Progenitor cell of endocrine pancreas (in vitro differentiated cells): ENCODE measurements around the gene RFFL. TPM values are rescaled to one million over a fixed set of nuclear protein-coding genes. Genes with fewer than 3 reads are reported as not detected.
"Not testable (repeated sequence)": the region's sequence is repeated elsewhere in the genome, so short reads cannot be mapped to it uniquely, and the experiment has no call there.

Source experiments
- DNase-seq: peaks from one replicate; pipeline ENCODE4 v3.0.0; 2021; ENCODE audit warnings: low spot score; ENCODE audit not compliant: unreplicated experiment
- H3K27ac Mint-ChIP-seq: 2 replicates; pipeline ENCODE4 v1.8.0; 2021; ENCODE audit warnings: mild to moderate bottlenecking, moderate library complexity, mixed read lengths
- H3K27me3 Mint-ChIP-seq: 2 replicates; pipeline ENCODE4 v1.8.0; 2021; ENCODE audit warnings: mixed read lengths
- H3K36me3 Mint-ChIP-seq: 2 replicates; pipeline ENCODE4 v1.8.0; 2022; ENCODE audit warnings: mixed read lengths; ENCODE audit not compliant: insufficient read depth
- H3K4me1 Mint-ChIP-seq: 2 replicates; pipeline ENCODE4 v1.8.0; 2021; ENCODE audit warnings: low read depth, mixed read lengths
- H3K4me3 Mint-ChIP-seq: 2 replicates; pipeline ENCODE4 v1.8.0; 2021; ENCODE audit warnings: low read depth, mild to moderate bottlenecking, moderate library complexity, mixed read lengths
- H3K9me3 Mint-ChIP-seq: 2 replicates; pipeline ENCODE4 v1.8.0; 2021; ENCODE audit warnings: low read depth, mixed read lengths
- total RNA-seq: library from RNA; stranded (reverse); gene quantifications from 2 replicates; pipeline ENCODE4 v1.2.1, GENCODE V29; 2021
- TF ChIP-seq, protein P1 (sequence below): fragments of 200-600 bp; sonication (generic); IDR thresholded peaks from one replicate; pipeline ENCODE4 v1.5.0; 2021; ENCODE audit warnings: antibody characterized with exemption, mild to moderate bottlenecking; ENCODE audit not compliant: unreplicated experiment

Gene RFFL
- total RNA-seq, 1 donor from 2014 or later: 34.0 TPM

DNA sequence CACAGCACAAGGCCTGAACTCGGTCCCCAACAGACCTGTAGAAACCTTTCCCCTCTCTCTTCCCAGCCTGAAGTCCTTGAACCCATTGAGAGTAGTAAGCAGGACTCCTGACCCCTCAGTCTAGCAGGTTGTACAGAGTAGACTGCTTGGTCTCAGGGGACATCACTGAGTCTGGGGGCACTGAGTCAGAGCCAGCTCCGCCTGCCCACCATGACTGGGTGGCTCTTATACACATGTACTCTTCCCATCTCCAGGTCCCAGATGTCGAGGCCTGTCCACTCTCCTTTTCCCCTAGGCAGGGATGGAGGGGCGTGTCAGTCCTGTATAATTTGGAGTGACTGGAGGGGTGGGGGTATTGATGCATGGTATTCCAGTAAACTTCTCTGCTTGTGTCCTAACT, 59.7 kb downstream of the RFFL start:
- Mint-ChIP-seq H3K27me3 (no peaks in the 10 kb centered on the region), H3K4me1 (no peaks in the 10 kb centered on the region), H3K36me3 (peaks cover 18% of the 10 kb centered on the region), H3K9me3 (no peaks in the 10 kb centered on the region), H3K4me3 (no peak overlapping the region), H3K27ac (no peak overlapping the region)
- DNase-seq: no peak
- TF ChIP-seq, protein P1, sequence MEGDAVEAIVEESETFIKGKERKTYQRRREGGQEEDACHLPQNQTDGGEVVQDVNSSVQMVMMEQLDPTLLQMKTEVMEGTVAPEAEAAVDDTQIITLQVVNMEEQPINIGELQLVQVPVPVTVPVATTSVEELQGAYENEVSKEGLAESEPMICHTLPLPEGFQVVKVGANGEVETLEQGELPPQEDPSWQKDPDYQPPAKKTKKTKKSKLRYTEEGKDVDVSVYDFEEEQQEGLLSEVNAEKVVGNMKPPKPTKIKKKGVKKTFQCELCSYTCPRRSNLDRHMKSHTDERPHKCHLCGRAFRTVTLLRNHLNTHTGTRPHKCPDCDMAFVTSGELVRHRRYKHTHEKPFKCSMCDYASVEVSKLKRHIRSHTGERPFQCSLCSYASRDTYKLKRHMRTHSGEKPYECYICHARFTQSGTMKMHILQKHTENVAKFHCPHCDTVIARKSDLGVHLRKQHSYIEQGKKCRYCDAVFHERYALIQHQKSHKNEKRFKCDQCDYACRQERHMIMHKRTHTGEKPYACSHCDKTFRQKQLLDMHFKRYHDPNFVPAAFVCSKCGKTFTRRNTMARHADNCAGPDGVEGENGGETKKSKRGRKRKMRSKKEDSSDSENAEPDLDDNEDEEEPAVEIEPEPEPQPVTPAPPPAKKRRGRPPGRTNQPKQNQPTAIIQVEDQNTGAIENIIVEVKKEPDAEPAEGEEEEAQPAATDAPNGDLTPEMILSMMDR: no peak

DNA sequence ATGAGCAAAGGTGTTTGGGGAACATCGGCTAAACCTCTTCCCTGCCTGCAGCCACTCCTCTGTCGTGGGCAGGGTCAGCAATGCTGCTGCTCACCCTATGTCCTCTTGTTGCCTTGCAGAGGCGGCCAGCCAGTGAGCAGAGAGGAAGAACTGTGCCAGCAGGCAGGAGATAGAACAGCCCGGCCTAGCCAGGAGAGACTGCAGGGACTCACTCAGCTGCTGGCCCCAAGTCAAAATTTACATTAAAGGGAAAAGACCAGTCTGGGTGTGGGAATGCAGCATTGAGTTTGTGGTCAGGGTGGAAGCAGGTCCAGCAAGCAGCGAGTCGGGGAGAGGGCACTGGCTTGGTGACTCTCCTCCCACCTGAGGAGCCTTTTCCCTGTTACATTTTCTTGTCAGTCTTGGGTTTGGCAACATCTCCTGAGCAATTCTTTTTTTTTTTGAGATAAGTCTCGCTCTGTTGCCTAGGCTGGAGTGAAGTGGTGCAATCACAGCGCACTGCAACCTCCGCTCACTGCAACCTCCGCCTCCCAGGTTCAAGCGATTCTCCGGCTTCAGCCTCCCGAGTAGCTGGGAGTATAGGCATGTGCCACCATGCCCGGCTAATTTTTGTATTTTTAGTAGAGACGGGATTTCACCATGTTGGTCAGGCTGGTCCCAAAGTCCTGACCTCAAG, 60.5 kb downstream of the RFFL start:
- TF ChIP-seq, protein P1: no peak
- H3K36me3 Mint-ChIP-seq: peaks cover 22% of the 10 kb centered on the region
- peak overlapping the region; percentile 70 for H3K27ac Mint-ChIP-seq
- no peak overlapping the region for H3K4me3 Mint-ChIP-seq
- no peak for DNase-seq
- no peaks in the 10 kb centered on the region for H3K9me3 Mint-ChIP-seq
- no peaks in the 10 kb centered on the region for H3K27me3 Mint-ChIP-seq
- H3K4me1 Mint-ChIP-seq: no peaks in the 10 kb centered on the region

DNA sequence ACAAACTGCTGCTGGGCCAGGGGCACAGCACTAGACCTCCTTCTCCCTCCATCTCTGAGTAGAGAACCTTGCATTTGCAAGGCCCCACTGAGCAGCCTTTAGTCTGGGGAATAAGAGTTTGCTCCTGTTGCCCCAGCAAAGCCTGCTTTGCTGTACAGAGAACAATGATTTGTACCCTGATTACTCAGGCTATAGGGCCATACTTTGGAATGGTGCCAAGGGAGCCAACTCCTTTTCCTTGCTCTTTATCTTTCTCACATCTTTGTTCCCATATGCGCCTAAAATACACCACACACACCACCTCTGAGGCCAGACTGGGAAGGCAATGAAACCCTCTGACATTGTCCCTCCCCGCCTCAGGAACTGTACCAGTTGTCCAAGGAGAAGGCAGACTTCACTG, 62.0 kb downstream of the RFFL start:
- TF ChIP-seq, protein P1: no peak
- H3K27me3 Mint-ChIP-seq: no peaks in the 10 kb centered on the region
- no peak overlapping the region for H3K27ac Mint-ChIP-seq
- peaks cover 16% of the 10 kb centered on the region for H3K36me3 Mint-ChIP-seq
- no peaks in the 10 kb centered on the region for H3K4me1 Mint-ChIP-seq
- no peak for DNase-seq
- no peaks in the 10 kb centered on the region for H3K9me3 Mint-ChIP-seq
- H3K4me3 Mint-ChIP-seq: no peak overlapping the region

DNA sequence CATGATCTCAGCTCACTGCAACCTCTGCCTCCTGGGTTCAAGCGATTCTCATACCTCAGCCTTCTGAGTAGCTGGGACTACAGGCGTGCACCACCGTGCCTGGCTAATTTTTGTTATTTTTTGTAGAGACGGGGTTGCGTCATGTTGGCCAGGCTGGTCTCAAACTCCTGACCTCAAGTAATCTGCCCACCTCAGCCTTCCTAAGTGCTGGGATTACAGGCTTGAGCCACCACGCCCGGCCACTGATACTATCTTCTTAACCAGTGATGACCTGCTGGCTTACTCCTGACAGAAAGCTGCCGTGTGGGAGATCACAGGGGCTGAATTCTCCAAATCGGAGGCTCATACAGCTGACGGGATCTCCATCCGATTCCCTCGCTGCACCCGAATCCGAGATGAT, 62.5 kb downstream of the RFFL start:
- H3K9me3 Mint-ChIP-seq, H3K4me3 Mint-ChIP-seq, H3K4me1 Mint-ChIP-seq, DNase-seq, H3K27ac Mint-ChIP-seq, H3K27me3 Mint-ChIP-seq: not testable (repeated sequence)
- peaks cover 16% of the 10 kb centered on the region for H3K36me3 Mint-ChIP-seq

DNA sequence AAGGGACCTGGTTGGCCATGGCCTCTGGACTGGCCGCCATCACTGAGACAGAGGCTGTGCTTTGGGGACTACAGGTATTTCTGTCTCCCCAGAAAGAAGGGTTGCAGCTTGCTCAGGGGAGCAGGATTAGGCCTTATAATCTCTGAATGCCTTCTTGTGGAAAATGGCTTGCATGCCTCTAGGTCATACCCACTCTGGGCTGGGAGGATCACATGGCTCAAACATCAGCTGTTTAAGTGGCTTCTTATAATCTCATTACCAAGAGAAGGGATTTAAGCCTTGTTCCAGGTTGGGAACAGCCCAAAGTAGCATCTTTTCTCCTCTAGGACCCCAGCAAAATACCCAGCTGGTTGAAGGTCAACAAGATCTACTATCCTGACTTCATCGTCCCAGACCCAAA, 64.1 kb downstream of the RFFL start:
- H3K9me3 Mint-ChIP-seq: no peaks in the 10 kb centered on the region
- no peaks in the 10 kb centered on the region for H3K4me1 Mint-ChIP-seq
- peaks cover 15% of the 10 kb centered on the region for H3K36me3 Mint-ChIP-seq
- no peak for DNase-seq
- H3K27me3 Mint-ChIP-seq: no peaks in the 10 kb centered on the region
- TF ChIP-seq, protein P1: no peak
- H3K27ac Mint-ChIP-seq: no peak overlapping the region
- H3K4me3 Mint-ChIP-seq: no peak overlapping the region

DNA sequence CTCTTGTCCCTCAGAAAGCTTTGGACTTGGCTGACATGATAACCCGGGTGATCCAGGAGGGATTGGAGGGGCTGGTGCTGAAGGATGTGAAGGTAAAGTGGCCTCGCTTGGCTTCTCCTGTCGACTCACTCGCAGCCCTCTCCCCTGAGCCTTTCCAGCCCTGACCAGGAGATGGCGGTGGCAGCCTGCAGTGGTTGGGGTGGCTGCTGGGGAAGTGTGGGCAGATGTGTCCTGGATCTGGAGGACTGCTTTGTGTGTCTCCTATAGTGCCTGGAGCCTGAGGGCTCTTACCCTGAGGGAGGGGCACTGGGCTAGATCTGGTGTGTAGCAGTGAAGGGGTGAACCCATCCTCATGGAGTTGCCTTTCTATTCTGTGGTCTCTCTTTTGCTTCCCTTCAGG, 65.3 kb downstream of the RFFL start:
- Mint-ChIP-seq H3K27ac (peak overlapping the region; percentile 73), H3K9me3 (no peaks in the 10 kb centered on the region), H3K27me3 (no peaks in the 10 kb centered on the region), H3K4me1 (no peaks in the 10 kb centered on the region), H3K4me3 (no peak overlapping the region), H3K36me3 (peaks cover 17% of the 10 kb centered on the region)
- TF ChIP-seq, protein P1: peak; percentile 78
- DNase-seq: peak; percentile 58
